NCI-H526 (cell line): ENCODE results near the gene ACTA1.
"Not testable (repeated sequence)": the region's sequence is repeated elsewhere in the genome, so short reads cannot be mapped to it uniquely, and the experiment has no call there.

Source experiments
- DNase-seq, 2 experiments: peaks; one replicate each; lab custom pipeline; 2025; lab: John Stamatoyannopoulos, UW

The ACTA1 gene

DNA sequence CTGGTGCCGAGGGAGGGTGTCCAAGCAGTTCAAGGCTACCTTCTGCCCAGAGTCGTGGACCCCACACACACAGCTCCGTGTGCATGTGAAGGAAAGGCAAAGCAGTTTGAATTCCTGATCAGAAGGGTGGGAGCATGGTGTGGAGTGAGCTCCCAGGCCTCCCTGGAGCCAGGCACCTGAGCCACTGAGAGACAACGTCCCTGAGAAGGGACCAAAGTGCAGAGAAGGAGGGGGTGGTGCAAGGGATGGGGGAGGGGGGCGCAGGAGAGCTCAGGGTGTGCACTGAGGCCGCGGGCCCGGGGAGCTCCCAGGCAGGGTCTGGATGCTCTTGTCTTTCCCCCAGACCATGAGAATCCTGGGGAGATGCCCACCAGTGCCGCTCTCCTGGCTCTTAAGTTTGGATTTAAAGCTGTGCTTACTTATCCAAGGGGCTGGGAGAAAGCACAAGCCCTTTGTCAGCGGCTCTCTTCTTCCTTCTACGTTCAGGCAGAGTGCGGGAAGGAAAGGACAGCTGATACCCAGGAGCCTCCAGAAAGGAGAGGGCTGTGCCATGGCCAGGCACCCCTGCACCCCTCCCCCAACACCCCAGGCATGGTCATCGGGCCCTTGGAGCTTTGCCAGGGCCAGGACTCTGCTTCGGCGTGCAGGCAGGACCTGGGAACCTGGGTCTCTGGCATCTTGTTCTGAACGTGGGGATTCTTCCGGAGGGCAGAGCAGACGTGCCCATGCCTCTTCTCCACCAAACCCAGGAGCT, 24.1 kb downstream of the ACTA1 start:
- no peak for DNase-seq

DNA sequence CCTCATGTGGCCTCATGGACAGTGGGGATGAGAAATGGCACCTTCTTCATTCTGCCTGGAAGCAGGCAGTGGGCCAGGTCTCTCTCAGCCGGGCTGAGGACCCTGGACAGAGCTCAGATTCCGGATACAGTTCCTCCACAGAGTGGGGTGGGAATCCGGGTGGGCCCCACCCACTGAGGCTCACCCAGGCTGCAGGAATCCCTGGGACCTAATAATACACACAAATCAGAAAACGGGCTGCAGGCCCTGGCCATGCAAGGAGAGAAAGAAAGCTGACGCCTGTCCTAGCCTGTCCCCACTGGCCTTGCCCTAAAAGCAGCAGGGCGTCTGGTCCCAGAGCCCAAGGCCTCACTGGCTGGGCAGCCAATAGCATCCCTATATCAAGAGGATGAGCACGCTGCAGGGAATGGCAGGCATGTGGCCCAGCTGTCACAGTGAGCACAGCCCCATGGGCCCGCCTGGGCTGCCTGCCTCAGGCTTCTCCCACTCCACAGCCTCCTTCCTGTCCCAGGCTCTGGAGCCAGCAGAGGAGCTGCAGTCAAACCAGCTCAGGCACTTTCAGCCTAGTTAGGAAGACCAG, 25.3 kb downstream of the ACTA1 start:
- no peak for DNase-seq

DNA sequence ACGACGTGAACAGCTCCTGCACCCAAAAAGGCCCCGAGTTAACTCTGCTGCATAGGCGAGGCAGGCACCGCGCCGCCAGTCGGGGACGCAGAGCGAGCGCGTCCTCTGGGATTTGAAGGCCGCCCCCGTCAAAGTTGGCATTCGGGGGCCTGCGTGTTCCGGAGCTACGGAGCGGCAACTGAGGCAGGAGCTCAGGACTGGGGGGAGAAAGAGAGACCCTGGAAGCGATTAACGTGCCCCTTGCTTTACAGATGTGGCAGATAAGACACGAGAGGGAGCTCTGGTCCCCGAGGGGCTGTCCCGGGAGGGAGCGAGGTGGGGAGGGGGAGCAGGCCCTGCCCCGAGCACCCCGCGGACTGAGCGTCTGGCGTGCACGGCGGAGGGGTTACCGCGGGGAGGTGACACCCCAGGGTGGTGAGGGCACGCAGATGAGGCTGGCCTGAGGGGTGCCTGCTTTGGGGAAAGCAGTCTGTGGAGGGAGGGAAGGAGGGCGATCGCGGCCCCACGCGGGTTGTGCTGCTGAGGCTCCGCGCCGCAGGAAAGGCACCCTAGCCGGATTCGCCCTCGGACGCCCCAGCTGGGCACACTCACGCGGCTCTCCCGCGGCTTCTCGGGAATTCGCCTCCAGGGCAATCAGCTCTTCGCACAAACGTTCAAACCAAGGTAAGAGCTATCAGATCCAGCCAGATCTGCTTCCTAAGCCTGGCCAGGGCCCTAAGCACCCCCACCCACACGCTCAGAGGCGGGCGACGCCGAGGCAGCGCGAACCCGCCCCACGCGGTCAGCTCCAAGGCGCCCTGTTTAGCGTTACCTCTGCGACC, 26.5 kb downstream of the ACTA1 start:
- no peak for DNase-seq

DNA sequence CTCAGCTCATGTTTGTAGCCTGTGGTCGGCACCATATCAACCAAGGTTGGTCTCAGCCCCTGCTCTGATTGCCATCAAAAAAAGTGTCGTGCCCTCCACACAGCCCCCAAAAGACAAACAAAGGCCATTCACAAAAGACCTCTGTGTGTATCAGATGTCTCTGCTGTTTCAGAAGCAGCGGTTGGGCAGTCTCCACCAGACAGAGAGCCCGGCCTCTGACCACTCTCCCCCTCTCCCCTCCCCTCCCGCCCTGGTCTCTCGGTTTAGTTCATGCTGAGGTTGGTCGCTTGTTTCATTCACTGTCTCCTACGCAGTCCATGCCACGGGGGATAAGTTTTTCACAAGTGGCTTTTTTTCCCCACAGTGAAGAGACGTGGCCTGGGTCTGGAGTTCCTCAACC, 27.1 kb downstream of the ACTA1 start:
- no peak for DNase-seq

DNA sequence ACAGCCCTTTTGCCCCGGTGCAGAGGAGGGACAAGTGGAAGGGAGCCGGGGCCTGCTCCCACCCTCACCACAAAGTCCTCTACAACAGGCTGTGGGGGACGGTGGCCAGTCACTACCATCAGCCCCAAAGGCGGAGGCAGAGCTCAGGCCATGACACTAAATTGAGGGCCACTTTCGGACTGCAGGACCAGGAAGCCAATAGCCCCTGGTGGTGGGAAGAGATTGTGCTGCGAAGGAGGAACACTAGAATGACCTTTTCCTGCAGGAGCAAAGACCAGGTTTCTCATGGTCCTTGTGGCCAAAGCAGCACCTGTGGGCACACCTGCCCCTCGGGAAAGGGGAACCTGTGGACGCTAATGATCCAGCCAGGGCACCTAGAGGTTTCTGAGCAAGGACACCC, 30.3 kb downstream of the ACTA1 start:
- no peak for DNase-seq

DNA sequence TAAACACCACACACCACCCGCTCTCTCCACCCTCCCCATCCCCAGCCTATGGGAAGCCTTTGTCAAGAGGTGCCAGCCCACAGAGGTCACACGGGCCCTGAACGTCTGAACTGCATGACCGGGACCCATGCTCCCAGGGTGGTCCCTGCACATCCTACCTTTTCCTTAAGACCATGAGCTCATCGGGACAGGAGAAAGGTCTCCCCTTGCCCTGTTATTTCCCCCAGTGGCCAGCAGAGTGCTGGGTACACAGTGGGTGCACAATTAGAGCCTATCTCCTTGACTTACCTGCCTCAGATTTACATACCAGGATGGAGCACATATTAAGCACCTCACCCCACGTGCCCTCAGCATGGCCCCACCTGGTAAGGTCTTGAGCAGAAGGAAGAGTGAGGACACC, 30.9 kb downstream of the ACTA1 start:
- DNase-seq: no peak

DNA sequence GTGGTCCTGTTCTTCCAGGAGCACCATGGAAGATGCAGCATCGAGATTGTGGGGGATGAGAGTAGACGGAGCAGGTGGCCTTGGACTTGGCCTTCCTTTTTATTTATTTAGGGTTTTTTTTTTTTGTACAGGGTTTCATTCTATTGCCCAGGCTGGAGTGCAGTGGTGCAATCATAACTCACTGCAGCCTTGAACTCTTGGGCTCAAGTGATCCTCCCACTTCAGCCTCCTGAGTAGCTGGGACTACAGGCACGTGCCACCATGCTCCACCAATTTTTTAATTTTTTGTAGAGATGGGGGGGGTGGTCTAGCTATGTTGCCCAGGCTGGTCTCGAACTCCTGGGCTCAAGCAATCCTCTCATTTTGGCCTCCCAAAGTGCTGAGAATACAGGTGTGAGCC, 31.6 kb downstream of the ACTA1 start:
- not testable (repeated sequence) for DNase-seq

DNA sequence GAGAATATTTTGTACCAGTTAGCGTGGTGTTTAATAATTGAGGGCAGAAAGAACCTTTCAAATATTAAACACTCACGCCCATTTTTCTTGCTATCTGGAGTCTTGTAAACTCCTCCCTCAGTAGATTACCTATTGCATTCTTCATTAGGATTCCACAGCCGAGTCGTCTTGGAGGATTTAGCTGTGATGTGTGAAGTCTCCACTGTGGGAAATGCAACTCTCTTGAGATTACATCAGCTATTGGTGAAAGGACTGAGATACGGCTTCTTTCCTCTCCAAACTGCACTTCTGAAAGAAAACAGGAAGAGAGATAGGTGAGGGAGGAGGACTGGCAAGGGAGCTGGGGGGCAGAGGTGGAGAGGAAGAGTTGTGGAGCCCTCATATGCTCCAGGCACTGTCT, 36.1 kb downstream of the ACTA1 start:
- no peak for DNase-seq

DNA sequence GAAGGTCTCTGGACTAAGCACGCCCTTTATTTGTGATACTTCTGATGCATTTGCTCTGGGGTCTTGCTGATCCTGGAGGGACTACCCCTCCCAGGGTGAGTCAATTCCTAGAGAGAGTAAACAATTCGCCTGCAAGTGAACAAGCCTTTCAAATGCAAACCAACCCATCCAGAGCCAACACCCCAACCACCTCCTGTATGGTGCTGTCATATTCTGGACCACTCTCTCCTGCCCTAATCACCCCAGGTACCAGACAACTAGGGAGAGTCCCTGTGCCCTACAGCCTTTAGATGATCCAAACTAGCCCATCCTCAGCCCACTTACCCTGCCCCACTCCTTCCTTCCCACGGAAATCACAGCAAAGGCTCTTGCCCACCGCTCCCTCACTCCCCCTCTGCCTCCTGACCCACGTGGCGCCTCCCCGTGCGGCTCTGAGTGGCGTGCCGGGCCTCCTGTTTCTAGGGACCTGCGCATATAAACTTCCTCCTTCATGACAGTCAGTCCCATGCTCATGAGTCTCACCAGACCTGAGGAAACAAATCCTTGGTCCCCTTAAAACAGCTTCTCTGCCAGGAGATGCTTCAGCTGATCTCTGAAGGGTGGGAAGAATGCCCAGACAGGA, 37.2 kb downstream of the ACTA1 start:
- DNase-seq: no peak

DNA sequence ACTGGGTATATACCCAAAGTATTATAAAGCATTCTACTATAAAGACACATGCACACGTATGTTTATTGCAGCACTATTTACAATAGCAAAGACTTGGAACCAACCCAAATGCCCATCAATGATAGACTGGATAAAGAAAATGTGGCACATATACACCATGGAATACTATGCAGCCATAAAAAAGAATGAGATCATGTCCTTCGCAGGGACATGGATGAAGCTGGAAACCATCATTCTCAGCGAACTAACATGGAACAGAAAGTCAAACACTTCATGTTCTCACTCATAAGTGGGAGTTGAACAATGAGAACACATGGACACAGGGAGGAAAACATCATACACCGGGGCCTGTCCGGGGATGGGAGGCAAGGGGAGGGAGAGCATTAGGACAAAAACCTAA, 39.4 kb downstream of the ACTA1 start:
- not testable (repeated sequence) for DNase-seq

DNA sequence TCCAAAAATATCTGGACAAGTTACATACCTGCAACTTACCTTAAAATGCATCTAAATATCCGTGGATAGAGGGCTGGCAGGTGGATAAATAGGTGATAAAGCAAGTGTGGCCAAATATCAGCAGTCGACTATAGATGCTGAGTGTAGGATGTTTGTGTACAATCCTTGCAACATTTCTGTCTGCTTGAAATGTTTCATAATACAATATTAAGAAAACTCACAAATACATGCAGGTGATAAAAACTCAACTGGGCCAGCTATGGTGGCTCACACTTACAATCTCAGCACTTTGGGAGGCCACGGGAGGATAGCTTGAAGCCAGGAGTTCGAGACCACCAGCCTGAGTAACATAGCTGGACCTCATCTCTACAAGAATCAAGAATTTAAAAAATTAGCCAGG, 41.0 kb downstream of the ACTA1 start:
- no peak for DNase-seq

DNA sequence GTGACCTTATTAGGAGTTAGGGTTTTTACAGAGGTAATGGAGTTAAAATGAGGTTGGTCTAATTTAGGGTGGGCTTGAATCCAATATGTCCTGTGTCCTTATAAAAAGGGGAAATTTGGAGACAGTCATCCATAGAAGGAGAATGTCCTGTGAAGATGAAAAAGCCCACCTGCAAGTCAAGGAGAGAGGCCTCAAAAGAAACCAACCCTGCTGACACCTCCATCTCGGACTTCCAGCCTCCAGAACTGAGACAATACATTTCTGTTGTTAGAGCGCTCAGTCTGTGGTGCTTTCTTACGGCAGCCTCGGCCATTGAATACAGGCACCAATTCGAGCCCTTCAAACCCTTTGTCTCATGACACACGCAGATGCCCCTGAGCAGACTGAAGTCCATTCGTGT, 43.8 kb downstream of the ACTA1 start:
- DNase-seq: no peak

DNA sequence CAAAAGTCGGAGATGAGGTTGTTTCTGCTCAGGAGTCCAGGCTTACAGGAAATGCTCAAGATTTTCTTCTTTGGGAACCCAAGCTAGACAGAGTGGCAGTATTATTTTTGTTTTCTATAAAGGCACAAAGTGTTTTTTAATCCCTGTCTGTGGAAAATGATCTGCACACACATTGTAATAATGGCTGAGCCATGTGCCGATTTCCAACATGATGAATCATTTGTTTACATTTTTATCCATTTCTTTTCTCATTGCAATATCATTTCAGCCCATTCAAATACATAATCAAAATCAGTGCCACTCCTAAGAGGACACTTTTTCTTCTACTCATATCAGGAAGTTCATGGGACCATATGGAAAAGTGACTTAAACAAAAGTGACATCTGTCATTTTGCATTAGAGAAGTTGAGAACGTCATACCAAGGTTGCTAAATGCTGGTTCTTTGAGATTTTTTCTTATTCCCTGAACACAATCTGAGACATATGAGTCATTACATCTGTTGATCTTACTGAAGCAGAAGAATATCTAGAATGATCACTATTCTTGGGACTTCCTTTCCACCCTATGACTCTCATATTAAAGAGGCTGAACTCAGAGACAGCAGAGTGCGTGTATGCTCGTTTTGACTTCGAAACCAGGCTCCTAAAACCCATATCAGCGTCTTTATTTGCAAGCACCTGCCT, 44.9 kb downstream of the ACTA1 start:
- no peak for DNase-seq

DNA sequence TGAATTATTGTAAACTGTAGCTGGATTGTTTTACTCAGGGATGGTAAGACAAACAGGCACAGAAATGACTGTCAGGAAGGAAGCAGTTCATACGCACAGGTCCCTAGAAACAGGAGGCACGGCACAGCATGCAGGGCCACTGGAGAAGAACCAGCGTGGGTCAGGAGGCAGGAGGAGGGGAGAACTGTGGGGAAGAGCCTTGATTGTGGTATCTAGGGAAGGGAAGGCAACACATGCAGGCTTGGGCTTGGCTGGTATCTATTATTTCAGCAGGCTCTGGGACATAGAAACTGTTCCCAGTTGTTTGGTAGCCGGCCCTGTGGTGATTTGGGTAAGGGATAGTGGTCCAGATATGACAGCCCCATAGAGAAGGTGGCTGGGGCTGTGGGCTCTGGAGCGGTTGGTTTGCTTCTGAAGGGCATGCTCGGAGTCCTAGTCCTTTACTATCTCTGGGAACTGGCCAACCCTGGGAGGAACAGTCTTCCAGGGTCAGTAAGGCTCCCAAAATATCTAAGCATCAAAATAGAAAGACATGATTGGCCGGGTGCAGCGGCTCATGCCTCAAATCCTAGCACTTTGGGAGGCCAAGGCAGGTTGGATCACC, 47.9 kb downstream of the ACTA1 start:
- DNase-seq: no peak

DNA sequence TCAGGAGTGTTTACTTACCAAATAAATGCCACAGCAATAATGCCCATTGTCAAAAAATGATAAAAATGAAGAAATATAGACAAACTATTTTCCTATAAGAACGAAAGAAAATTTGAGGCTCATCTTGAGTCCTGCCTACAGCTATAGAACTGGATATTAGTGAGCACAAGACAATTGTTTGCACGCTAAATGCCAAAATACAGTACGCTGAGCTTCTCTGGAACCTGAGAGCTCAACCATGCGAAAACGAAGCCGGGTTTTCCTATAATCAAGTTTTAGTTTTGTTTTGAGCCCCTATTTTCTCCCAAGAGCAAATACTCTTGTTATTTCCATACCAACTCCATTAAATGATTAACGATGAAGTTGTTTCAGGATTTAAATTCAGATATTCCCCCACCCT, 49.1 kb downstream of the ACTA1 start:
- DNase-seq: no peak

DNA sequence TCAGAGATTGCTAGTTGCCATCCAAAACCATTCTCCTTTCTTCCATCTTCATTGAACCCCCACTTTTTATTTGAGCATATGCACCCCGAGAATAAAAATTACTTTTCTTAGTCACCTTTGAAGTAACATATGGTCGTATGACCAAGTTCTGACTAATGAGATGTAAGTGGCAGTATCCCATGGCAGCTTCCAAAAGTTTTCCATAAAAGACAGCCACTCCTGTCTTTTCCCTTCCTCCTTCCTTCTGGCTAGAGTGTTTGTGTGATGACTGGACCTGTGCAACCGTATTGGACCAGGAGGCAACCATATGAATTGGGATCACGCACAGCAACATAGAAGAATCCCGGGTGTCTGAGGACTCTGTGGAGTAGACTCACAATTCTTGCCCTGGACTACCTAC, 49.9 kb downstream of the ACTA1 start:
- DNase-seq: no peak

DNA sequence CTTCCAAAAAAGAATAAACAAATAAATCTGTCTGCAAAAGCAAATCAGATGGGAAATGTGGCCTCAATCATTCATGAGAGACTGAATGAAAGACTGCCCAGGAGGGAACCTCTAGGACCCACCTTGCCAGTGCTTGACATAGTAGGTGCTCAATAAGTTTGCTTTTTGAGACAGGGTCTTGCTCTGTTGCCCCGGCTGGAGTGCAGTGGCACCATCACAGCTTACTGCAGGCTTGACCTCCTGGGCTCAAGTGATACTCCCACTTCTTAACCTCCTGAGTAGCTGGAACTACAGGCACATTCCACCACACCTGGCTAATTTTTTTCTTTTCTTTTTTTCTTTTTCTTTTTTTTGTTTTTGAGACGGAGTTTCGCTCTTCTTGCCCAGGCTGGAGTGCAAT, 50.7 kb downstream of the ACTA1 start:
- DNase-seq: no peak
